SK-N-SH treated with all-trans-retinoic acid at 6 μM for 48 hours (cell line): ENCODE measurements around the gene GPC2.

ENCODE experiments used
- BACH2 ChIP-seq: fragments of 250-450 bp; sonication (Bioruptor Pico); IDR thresholded peaks from 2 replicates; pipeline ENCODE4 v1.9.0; 2021; ENCODE audit warnings: mild to moderate bottlenecking, borderline replicate concordance
- GLIS3 ChIP-seq: fragments of 250-450 bp; sonication (Bioruptor Pico); IDR thresholded peaks from 2 replicates; pipeline ENCODE4 v1.5.0; 2020; ENCODE audit warnings: mild to moderate bottlenecking, moderate library complexity
- SNAI2 ChIP-seq: fragments of 250-450 bp; sonication (Bioruptor Pico); IDR thresholded peaks from 2 replicates; pipeline ENCODE4 v1.5.0; 2020; ENCODE audit warnings: mild to moderate bottlenecking, moderate library complexity
- ZC3H10 ChIP-seq: fragments of 250-450 bp; sonication (Bioruptor Pico); IDR thresholded peaks from 2 replicates; pipeline ENCODE4 v1.5.1; 2021; ENCODE audit warnings: mild to moderate bottlenecking, moderate library complexity
- ZFP30 ChIP-seq: fragments of 450-650 bp; formaldehyde crosslinking; IDR thresholded peaks from 2 replicates; pipeline ENCODE4 v1.5.0; 2022; ENCODE audit warnings: mild to moderate bottlenecking, moderate library complexity
- TF ChIP-seq, protein P1 (sequence below): fragments of 250-450 bp; sonication (Bioruptor Pico); IDR thresholded peaks from 2 replicates; pipeline ENCODE4 v1.5.1; 2020; ENCODE audit warnings: low read depth, mild to moderate bottlenecking, moderate library complexity
- TF ChIP-seq, protein P2 (sequence below): fragments of 250-450 bp; sonication (Bioruptor Pico); IDR thresholded peaks from 2 replicates; pipeline ENCODE4 v1.5.1; 2021; ENCODE audit warnings: mild to moderate bottlenecking, moderate library complexity

DNA sequence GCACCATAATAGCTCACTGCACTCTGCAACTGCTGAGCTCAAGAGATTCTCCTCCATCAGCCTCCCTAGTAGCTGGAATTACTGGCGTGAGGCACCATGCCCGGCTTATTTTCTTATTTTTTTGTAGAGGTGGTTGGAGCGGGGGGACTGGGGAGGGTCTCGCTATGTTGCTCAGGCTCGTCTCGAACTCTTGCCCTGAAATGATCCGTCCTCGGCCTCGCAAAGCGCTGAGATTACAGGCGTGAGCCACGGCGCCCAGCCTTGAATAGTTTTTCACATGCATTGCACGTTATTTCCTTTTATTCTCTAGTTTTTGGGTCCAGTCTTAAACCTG lies 29.0 kb downstream of the GPC2 start:
- no peak for TF ChIP-seq ZFP30 (CRISPR knock-in tag)
- TF ChIP-seq, protein P1, sequence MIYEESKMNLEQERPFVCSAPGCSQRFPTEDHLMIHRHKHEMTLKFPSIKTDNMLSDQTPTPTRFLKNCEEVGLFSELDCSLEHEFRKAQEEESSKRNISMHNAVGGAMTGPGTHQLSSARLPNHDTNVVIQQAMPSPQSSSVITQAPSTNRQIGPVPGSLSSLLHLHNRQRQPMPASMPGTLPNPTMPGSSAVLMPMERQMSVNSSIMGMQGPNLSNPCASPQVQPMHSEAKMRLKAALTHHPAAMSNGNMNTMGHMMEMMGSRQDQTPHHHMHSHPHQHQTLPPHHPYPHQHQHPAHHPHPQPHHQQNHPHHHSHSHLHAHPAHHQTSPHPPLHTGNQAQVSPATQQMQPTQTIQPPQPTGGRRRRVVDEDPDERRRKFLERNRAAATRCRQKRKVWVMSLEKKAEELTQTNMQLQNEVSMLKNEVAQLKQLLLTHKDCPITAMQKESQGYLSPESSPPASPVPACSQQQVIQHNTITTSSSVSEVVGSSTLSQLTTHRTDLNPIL (CRISPR knock-in tag): no peak
- TF ChIP-seq, protein P2, sequence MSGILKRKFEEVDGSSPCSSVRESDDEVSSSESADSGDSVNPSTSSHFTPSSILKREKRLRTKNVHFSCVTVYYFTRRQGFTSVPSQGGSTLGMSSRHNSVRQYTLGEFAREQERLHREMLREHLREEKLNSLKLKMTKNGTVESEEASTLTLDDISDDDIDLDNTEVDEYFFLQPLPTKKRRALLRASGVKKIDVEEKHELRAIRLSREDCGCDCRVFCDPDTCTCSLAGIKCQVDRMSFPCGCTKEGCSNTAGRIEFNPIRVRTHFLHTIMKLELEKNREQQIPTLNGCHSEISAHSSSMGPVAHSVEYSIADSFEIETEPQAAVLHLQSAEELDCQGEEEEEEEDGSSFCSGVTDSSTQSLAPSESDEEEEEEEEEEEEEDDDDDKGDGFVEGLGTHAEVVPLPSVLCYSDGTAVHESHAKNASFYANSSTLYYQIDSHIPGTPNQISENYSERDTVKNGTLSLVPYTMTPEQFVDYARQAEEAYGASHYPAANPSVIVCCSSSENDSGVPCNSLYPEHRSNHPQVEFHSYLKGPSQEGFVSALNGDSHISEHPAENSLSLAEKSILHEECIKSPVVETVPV (CRISPR knock-in tag): no peak
- no peak for TF ChIP-seq BACH2 (CRISPR knock-in tag)
- TF ChIP-seq SNAI2 (CRISPR knock-in tag): no peak
- no peak for TF ChIP-seq GLIS3 (CRISPR knock-in tag)
- no peak for TF ChIP-seq ZC3H10 (CRISPR knock-in tag)
